ENCODE measurements around the gene EFR3B. TPM values are rescaled to one million over a fixed set of nuclear protein-coding genes. Genes with fewer than 3 reads are reported as not detected.
"Not testable (repeated sequence)": the region's sequence is repeated elsewhere in the genome, so short reads cannot be mapped to it uniquely, and the experiment has no call there.

EFR3B gene
- total RNA-seq, 1 donor from 2014 or later = 0.07 TPM

DNA sequence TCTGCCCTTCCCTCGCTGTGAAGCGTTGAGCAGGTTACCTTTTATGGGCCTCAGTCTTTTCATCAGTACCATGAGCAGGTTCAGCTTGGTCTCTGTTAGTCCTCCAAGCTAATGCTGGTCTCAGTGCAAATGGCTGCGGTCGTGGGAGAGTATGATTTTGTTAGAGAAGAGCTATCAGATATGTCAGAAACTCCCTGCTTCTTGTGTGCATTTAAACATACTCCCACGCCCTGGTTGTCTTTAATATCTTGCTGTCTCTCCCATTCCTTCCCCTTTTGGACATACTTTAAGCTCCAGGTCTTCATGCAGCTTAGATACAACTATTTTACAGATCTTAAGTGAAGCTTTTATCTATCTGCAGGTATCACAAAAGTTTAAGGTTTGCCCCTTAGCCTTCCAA, 62.9 kb downstream of the EFR3B start:
- intact Hi-C loops (cut with micrococcal nuclease) = no loop called here

DNA sequence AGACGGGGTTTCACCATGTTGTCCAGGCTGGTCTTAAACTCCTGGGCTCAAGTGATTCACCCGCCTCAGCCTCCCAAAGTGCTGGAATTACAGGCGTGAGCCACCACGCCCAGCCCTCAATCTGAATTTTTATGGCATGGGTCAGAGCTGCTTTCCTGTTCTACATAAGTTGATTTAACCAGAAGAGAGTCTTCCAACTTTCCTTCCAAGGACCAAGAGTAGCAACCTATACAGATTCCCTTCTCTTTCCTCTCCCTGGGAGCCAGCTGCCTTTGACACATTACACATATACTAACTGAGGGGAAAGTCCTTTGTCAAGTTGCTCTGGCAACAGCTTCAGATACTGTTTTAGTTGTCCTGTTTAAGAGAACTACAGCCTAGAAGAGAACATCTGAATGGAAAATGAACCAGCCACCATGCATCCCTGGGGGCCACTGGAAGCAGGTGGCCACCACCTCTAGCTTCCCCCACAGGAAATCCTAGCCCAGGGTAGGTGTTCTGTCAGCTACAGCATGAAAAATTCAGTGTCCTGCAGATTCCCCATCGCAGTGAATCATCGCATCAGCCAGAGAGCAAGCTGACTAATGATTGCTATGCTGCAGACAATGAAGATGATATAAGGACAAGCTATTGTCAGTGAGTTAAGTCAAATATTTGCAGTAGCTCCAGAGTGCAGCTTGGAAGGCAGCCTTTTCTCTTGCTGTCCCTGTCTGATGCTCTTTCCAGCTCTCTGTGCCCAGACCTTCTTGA, 63.6 kb downstream of the EFR3B start:
- intact Hi-C loops (cut with micrococcal nuclease) = no loop called here

- intact Hi-C loops (cut with micrococcal nuclease) = no loop called here
Observed at GRCh38 chr2:25109822-25110221, 67.9 kb downstream of the EFR3B start.

GRCh38 chr2:25112113-25112512, 70.2 kb downstream of the EFR3B start:
- intact Hi-C loops (cut with micrococcal nuclease) = no loop called here

DNA sequence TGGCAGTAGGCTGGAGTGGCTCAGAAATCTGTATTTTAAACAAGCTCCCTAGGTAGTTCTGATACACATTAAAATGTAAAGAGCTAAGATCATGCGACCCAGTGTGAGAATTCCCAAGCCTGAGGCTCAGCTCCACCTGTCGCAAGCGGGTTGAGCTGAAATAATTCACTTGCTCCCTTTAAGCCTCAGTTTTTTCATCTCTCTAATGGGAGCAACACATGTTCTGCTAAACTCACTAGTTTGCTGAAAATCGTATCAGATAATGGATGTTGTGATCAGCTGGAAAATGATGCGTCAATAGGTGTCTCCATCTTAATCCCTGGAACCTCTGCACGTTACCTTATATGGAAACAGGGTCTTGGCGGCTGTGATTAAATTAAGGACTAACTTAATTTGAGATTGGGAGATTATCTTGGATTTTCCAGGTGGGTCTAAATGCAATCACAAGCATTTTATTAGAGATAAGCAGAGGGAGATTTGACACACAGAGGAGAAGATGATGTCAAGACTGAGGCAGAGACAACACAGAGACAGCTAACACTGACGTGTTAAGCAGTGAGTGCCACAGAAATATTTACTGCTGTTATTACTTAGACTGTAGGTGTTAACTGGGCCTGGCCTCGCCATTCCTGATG, 73.5 kb downstream of the EFR3B start:
- intact Hi-C loops (cut with micrococcal nuclease) = no loop called here

DNA sequence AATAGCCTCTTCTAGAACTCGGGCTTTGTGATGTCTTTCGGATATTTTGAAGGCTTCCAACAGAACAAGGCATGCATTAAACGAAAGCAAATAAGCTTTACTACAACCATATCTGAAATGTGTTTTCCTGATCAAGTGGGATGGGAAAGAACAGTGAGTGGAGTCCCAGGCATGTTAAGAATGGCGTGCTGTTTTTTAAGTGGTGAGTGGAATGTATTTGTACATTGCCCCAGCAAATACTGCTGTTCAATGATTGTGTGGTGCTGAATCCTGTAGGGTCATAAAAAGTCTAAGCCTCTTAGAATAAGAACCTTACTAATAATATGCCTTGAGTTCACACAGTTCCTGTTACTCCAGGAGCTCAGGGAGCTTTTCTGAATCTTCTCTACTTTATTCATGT, 74.0 kb downstream of the EFR3B start:
- intact Hi-C loops (cut with micrococcal nuclease) = no loop called here

DNA sequence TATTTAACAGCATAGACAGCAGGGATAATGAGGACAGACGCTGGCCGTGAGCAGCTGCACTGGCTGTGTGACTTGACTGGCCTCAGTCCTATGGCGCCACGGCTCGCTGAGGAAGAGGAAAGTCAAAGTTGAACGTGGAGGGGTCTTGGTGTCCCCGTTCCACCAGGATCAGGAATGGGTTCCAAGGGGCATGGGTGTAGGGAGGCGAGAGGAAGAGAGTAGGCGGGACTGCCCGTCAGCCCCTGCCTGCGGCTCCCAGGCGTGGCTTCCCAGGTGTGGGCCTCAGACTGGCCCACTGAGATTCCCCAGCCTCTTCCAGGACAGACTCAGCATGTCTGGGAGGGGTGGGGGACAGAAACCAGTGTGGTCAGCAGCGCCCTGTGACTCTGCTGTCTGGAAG, 75.1 kb downstream of the EFR3B start:
- intact Hi-C loops (cut with micrococcal nuclease) = no loop called here

- intact Hi-C loops (cut with micrococcal nuclease) = no loop called here
Observed at GRCh38 chr2:25119263-25119662, 77.4 kb downstream of the EFR3B start.

DNA sequence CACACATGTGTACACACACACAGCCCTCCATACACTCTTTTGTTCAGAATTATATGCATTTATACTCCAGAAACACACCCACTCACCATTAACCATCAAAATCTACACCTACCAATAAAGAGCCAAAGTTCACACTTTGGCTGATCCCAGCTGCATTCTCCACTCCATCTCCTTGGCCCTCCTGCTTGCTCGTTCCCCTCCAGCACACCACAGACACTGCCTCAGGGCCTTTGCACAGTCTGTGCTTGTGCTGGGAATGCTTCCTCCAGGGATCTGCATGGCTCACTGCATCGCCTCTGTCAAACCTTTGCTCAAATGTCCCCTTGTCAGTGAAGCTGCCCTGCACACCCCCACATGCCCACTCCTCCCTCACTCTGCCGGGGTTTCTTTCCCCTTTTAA, 80.5 kb downstream of the EFR3B start:
- intact Hi-C loops (cut with micrococcal nuclease) = no loop called here

- intact Hi-C loops (cut with micrococcal nuclease) = no loop called here
Observed at GRCh38 chr2:25123682-25124081, 81.8 kb downstream of the EFR3B start.

DNA sequence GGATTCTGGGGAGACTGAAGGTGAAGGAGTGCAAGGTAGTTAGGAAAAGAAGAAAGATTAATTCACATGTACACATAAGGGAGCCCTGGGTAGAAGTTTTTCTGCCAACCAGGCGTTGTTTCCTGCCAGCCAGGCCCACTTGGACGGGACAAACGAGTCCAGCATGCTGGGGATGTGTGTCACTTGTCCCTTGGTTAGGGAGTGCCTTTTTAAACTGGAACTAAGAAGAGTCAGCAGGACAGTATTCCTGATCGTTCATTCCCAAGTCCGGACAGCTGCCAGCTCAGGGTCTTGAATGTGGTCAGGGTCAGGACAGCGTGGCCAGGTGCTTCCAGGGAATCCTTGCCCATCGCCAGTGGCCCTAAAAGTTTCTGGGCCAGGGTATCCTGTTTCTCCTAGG, 83.3 kb downstream of the EFR3B start:
- intact Hi-C loops (cut with micrococcal nuclease) = loop anchor here (5.0 kb wide), 1 partner anchor 333 kb away; the partner anchor contains the start of genes CENPO and PTRHD1

DNA sequence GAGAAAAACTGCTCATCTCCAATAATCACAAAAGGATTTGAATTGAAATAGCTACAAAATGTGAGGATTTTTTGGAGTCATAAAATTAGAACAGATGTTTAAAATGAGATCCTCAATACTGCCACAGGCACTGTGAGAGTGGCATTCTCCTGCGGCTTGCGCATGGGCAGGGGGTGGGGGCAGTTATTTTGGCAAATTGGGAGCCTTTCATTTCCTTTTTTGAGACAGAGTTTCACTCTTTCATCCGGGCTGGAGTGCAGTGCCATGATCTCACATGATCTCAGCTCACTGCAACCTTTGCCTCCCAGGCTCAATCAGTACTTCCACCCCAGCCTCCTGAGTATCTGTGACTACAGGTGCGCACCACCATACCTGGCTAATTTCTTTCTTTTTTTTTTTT, 84.1 kb downstream of the EFR3B start:
- intact Hi-C loops (cut with micrococcal nuclease) = loop anchor here (5.0 kb wide), 1 partner anchor 334 kb away; the partner anchor contains the start of genes CENPO and PTRHD1

DNA sequence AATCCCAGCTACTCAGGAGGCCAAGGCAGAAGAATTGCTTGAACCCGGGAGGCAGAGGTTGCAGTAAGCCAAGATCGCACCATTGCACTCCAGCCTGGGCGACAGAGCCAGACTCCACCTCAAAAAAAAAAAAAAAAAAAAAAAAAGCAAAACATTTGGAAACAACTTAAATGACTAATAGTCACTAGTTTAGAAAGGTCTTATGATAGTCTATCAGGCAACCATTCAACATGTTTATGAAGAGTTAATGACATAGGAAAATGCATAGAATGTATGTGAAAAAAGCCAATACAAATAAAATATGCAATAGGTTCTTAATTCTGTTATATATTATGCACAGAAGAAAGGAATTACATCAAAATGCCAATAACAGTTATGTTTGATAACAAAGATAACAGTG, 85.2 kb downstream of the EFR3B start:
- intact Hi-C loops (cut with micrococcal nuclease) = loop anchor here (5.0 kb wide), 1 partner anchor 335 kb away; the partner anchor contains the start of genes CENPO and PTRHD1

- intact Hi-C loops (cut with micrococcal nuclease) = loop anchor here (2.0 to 5.0 kb wide), 2 partner anchors 301 to 335 kb away; partner anchors contain the start of genes CENPO and PTRHD1
Observed at GRCh38 chr2:25127646-25128045, 85.8 kb downstream of the EFR3B start.

DNA sequence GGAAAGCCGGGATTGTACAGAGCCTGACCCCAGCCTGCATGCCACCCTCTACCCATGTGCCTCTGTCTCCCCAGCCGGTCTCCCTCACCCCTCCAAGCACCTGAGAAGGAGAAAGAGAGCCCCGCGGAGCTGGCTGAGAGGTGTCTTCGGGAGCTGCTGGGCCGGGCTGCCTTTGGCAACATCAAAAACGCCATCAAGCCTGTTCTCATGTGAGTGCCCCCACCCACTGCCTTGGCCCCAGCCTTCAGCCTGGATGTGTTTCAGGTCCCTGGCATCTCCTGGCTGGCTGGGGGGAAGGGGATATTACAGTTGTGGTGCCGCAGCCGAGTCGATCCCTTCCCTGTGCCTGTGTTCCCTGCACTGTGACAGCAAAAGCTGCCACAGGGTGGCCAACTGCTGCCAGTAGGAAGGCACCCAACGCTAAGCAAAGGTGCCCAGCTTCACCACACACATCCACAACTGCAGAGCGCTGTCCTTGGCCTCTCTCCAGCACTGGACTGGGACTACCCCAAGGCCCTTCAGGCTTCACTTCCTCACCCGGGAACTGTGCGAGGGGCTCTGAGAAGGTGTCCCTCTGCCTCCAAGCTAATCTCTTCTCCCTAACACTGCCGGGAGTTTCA, 88.1 kb downstream of the EFR3B start:
- intact Hi-C loops (cut with micrococcal nuclease) = loop anchor here (1.0 to 5.0 kb wide), 8 partner anchors 31 to 720 kb away; partner anchors contain the start of genes CENPO, EFR3B and PTRHD1

- intact Hi-C loops (cut with micrococcal nuclease) = no loop called here
Observed at GRCh38 chr2:25131253-25131566, 89.3 kb downstream of the EFR3B start.

DNA sequence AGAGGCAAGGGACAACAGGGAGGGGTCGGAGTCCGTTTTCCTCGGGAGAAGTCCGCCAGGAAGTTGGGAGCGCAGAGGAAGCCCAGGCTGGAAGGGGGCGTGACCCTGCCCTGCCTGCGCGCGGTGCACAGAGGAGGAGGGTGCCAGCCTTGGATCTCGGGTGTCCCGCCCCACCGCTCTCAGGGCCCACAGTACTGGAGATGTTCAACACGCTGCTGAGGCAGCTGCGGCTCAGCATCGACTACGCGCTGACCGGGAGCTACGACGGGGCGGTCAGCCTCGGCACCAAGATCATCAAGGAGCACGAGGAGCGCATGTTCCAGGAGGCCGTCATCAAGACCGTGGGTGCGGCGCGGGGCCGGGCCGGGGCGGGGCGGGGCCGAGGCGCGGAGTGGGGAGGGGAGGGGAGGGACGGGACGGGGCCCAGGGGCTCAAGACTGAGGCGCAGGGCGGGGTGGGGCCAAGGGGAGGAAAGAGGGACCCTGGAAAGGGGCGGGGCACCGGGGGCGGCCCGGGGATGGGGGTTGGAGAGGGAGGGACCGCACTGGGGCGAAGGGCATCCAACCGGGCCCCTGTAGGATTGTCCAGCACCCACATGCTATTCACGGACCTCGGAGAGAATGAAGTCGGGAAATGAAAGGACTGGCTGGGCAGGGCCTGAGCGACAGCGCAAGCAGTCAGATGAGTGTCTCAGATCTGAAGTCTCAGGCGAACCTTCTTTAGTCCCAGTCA, 89.9 kb downstream of the EFR3B start:
- intact Hi-C loops (cut with micrococcal nuclease) = no loop called here

DNA sequence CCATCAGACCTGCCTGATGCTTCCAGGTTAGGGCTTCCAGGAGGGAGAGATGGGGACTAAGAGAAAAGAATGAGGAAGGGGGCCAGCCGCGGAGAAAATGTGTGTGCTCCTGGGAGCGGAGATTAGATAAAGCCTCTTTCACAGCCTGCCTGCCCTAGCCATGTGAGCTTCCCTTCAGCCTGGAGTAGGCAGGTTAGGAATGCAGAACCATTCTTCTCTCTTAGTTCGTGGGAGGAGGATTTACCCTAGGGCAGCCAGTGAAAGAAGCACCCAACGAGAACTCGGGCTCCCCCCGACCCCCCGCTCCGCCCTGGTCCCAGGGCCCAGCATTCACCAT, 90.4 kb downstream of the EFR3B start:
- intact Hi-C loops (cut with micrococcal nuclease) = no loop called here

- intact Hi-C loops (cut with micrococcal nuclease) = no loop called here
Observed at GRCh38 chr2:25132693-25133092, 90.8 kb downstream of the EFR3B start.

DNA sequence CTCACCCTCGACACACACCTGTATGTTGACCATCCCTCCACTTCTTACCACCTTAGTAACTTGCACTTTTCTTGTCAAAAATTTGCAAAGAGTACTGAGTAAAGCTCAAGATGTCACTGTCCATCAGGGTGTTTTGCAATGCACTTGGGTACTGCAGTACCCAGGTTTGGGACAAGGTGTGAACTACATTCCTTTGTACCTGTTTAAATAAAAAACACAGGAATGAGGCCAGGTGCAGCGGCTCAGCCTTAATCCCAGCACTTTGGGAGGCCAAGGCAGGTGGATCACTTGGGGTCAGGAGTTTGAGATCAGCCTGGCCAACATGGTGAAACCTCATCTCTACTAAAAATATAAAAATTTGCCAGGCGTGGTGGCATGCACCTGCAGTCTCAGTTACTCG, 98.7 kb downstream of the EFR3B start:
- intact Hi-C loops (cut with micrococcal nuclease) = not testable (repeated sequence)

GRCh38 chr2:25141120-25141519, 99.2 kb downstream of the EFR3B start:
- intact Hi-C loops (cut with micrococcal nuclease) = no loop called here

DNA sequence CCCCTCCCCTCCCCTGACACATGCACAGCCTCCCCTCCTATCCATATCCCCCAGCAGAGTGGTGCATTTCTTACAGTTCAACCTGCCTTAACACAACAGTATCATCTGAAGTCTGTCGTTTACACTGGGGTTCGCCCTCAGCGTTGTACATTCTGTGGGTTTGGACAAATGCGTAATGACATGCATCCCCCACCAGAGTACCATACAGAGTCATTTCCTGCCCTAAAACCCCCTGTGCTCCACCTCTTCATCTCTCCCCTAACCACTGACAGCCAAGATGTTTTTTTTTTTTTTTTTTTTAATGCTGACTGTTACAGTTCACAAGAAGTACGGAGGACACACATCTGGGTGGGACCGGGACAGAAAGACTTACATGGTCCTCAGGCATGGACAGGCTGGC, 103.9 kb downstream of the EFR3B start:
- intact Hi-C loops (cut with micrococcal nuclease) = no loop called here

Data from T-helper 1 cell treated with Interleukin-12 subunit alpha and Interleukin-12 subunit beta and Interleukin-4 antibody, amounts not matched to agents 30 ng/mL and 1 ng/mL, for 36 hours (primary cell).